HG02623 (cell line): ENCODE data around the gene MARCHF2.
A peak's percentile ranks its signal among the peaks of the same experiment; 100 is the strongest.
"Not testable (repeated sequence)": the region's sequence is repeated elsewhere in the genome, so short reads cannot be mapped to it uniquely, and the experiment has no call there.

Source experiments
- ATAC-seq: cut with Tn5 transposase; IDR thresholded peaks from one replicate; pipeline ENCODE4 v1.9.1; 2021; ENCODE audit warnings: moderate library complexity; ENCODE audit not compliant: unreplicated experiment

MARCHF2 gene

GRCh38 chr19:8404391-8405151 lies 8.5 kb upstream of the MARCHF2 start:
- ATAC-seq, result no peak

GRCh38 chr19:8410718-8411117 lies 2.4 kb upstream of the MARCHF2 start:
- ATAC-seq, result not testable (repeated sequence)

GRCh38 chr19:8413629-8413995 lies 507 bp downstream of the MARCHF2 start:
- ATAC-seq, result no peak

GRCh38 chr19:8416796-8417195 lies 3.7 kb downstream of the MARCHF2 start:
- ATAC-seq, result no peak

GRCh38 chr19:8421484-8422461 lies 8.7 kb downstream of the MARCHF2 start:
- ATAC-seq, result no peak

- no peak for ATAC-seq
Observed at GRCh38 chr19:8423817-8424223, 10.7 kb downstream of the MARCHF2 start.

GRCh38 chr19:8425331-8425730 lies 12.2 kb downstream of the MARCHF2 start:
- ATAC-seq, result not testable (repeated sequence)

- ATAC-seq, result no peak
Observed at GRCh38 chr19:8426283-8426682, 13.2 kb downstream of the MARCHF2 start.

GRCh38 chr19:8429044-8429443 lies 15.9 kb downstream of the MARCHF2 start:
- ATAC-seq, result no peak

- no peak for ATAC-seq
Observed at GRCh38 chr19:8429826-8430225, 16.7 kb downstream of the MARCHF2 start.

- no peak for ATAC-seq
Observed at GRCh38 chr19:8430650-8431049, 17.5 kb downstream of the MARCHF2 start.

- ATAC-seq, result no peak
Observed at GRCh38 chr19:8438236-8438635, 25.1 kb downstream of the MARCHF2 start.

GRCh38 chr19:8441725-8442544 lies 28.8 kb downstream of the MARCHF2 start:
- ATAC-seq, result no peak

- not testable (repeated sequence) for ATAC-seq
Observed at GRCh38 chr19:8444140-8444676, 31.1 kb downstream of the MARCHF2 start.

- peak; percentile 90 for ATAC-seq
Observed at GRCh38 chr19:8444677-8445487, 31.8 kb downstream of the MARCHF2 start, which contains the start of gene HNRNPM. TSS of gene HNRNPM (plus strand) at chr19:8444975. CDS start at chr19:8444999, 24 bp downstream.

- peak; percentile 26 for ATAC-seq
Observed at GRCh38 chr19:8445488-8446001, 32.4 kb downstream of the MARCHF2 start.

- no peak for ATAC-seq
Observed at GRCh38 chr19:8446061-8446709, 33.1 kb downstream of the MARCHF2 start.

- ATAC-seq, result no peak
Observed at GRCh38 chr19:8449830-8450229, 36.7 kb downstream of the MARCHF2 start.

GRCh38 chr19:8451377-8451776 lies 38.3 kb downstream of the MARCHF2 start:
- no peak for ATAC-seq
